PC-3 (cell line): Measurements from ENCODE around the gene MAGEA4. TPM values are rescaled to one million over a fixed set of nuclear protein-coding genes. Genes with fewer than 3 reads are reported as not detected.

Source experiments
- ATAC-seq: fragments of 200-7000 bp; cut with Tn5 transposase; 2 replicates; pipeline ENCODE4 v1.9.1; 2020; ENCODE audit warnings: mild to moderate bottlenecking, moderate library complexity
- BruUV-seq: library from RNA; stranded (reverse); fragments of 400-500 nt; replicated peaks from 2 replicates; lab custom pipeline; 2021; lab: Mats Ljungman, UMichigan
- CTCF ChIA-PET: fragments of 300-600 bp; sonication (Branson Sonifier 250); formaldehyde crosslinking; loops from one replicate; lab custom pipeline; 2022; ENCODE audit warnings: antibody characterized with exemption; lab: Charles Lee
- POLR2A ChIA-PET: fragments of 300-600 bp; sonication (Branson Sonifier 250); formaldehyde crosslinking; loops from one replicate; lab custom pipeline; 2022; ENCODE audit warnings: antibody characterized with exemption; ENCODE audit not compliant: unreplicated experiment; lab: Charles Lee
- DNase-seq: peaks from one replicate; pipeline ENCODE4 v3.0.0-alpha.2; 2015
- H2AFZ ChIP-seq: fragments of 300-600 bp; sonication (generic); 2 replicates; pipeline ENCODE4 v1.6.0; 2016; ENCODE audit warnings: antibody characterized with exemption, low read length
- H3F3A ChIP-seq: fragments of 300-600 bp; sonication (generic); one replicate; pipeline ENCODE4 v1.6.0; 2017; ENCODE audit warnings: antibody characterized with exemption, low read length, control low read depth, mild to moderate bottlenecking; ENCODE audit not compliant: unreplicated experiment
- H3K27ac ChIP-seq: fragments of 300-600 bp; sonication (generic); 2 replicates; pipeline ENCODE4 v1.5.1; 2016; ENCODE audit warnings: mild to moderate bottlenecking, low read length
- H3K27me3 ChIP-seq: fragments of 300-600 bp; sonication (generic); 2 replicates; pipeline ENCODE4 v1.6.1; 2016; ENCODE audit warnings: low read length, mixed read lengths
- H3K36me3 ChIP-seq: fragments of 300-600 bp; sonication (generic); 2 replicates; pipeline ENCODE4 v1.6.1; 2016; ENCODE audit warnings: low read depth, mixed run types, low read length, mixed read lengths
- H3K4me1 ChIP-seq: fragments of 300-600 bp; sonication (generic); 2 replicates; pipeline ENCODE4 v1.5.1; 2016; ENCODE audit warnings: low read length; ENCODE audit not compliant: insufficient read depth
- H3K4me2 ChIP-seq: fragments of 300-600 bp; sonication (generic); 2 replicates; pipeline ENCODE4 v1.6.0; 2016; ENCODE audit warnings: low read length
- H3K4me3 ChIP-seq: fragments of 300-600 bp; sonication (generic); 2 replicates; pipeline ENCODE4 v1.5.1; 2016; ENCODE audit warnings: mild to moderate bottlenecking, low read length, mixed read lengths
- H3K79me2 ChIP-seq: fragments of 300-600 bp; sonication (generic); 2 replicates; pipeline ENCODE4 v1.6.1; 2017; ENCODE audit warnings: low read length, mixed read lengths
- H3K9ac ChIP-seq: fragments of 300-600 bp; sonication (generic); 2 replicates; pipeline ENCODE4 v1.6.0; 2016; ENCODE audit warnings: mild to moderate bottlenecking, low read length
- H3K9me2 ChIP-seq: fragments of 300-600 bp; sonication (generic); replicated peaks from 2 replicates; pipeline ENCODE4 v1.6.1; 2016; ENCODE audit warnings: mixed run types, low read length, mixed read lengths
- H3K9me3 ChIP-seq: fragments of 300-600 bp; sonication (generic); 2 replicates; pipeline ENCODE4 v1.6.1; 2016; ENCODE audit warnings: low read length, mixed read lengths
- H4K20me1 ChIP-seq: fragments of 300-600 bp; sonication (generic); 2 replicates; pipeline ENCODE4 v1.6.1; 2016; ENCODE audit warnings: low read length, mixed read lengths
- CTCF ChIP-seq: fragments of 300-600 bp; sonication (generic); conservative IDR thresholded peaks from 2 replicates; pipeline ENCODE4 v1.5.1; 2017; ENCODE audit warnings: antibody characterized with exemption, low read depth, mild to moderate bottlenecking, low read length
- EZH2 ChIP-seq: fragments of 300-600 bp; sonication (generic); IDR thresholded peaks from one replicate; pipeline ENCODE4 v1.6.1; 2017; ENCODE audit warnings: antibody characterized with exemption, mild to moderate bottlenecking, low read length; ENCODE audit not compliant: unreplicated experiment
- EZH2phosphoT487 ChIP-seq: fragments of 300-600 bp; sonication (generic); IDR thresholded peaks from 2 replicates; pipeline ENCODE4 v1.6.1; 2018; ENCODE audit warnings: mild to moderate bottlenecking, antibody characterized with exemption, low read length, borderline replicate concordance
- intact Hi-C: fragments of 100-400 bp; cut with micrococcal nuclease; formaldehyde crosslinking; loops from 2 replicates; pipeline ENCODE4 v1.9.0; 2023
- total RNA-seq: library from RNA; depleted of rRNA; stranded (reverse); fragments of >200 nt; gene quantifications from 2 replicates; pipeline ENCODE4 v1.2.3, GENCODE V29; 2014

MAGEA4 gene
- total RNA-seq, 1 experiment from 2014 or later: not detected

GRCh38 chrX:151921292-151921691 lies 8.6 kb downstream of the MAGEA4 start:
- Histone ChIP-seq H3F3A (no peaks in the 10 kb centered on the region), H2AFZ (no peak overlapping the region), H3K4me3 (no peak overlapping the region), H3K36me3 (no peaks in the 10 kb centered on the region), H3K27me3 (no peaks in the 10 kb centered on the region), H3K4me2 (no peak overlapping the region), H3K27ac (no peak overlapping the region), H3K9ac (no peak overlapping the region), H3K4me1 (no peaks in the 10 kb centered on the region), H4K20me1 (no peaks in the 10 kb centered on the region), H3K9me2 (no peaks in the 10 kb centered on the region), H3K9me3 (no peaks in the 10 kb centered on the region), H3K79me2 (no peaks in the 10 kb centered on the region)
- BruUV-seq: no TSS peak
- DNase-seq (no peak), ATAC-seq (no peak)
- no peak for TF ChIP-seq EZH2
- no peak for TF ChIP-seq EZH2phosphoT487
- no peak for TF ChIP-seq CTCF
- intact Hi-C loops: no loop called here
- CTCF ChIA-PET: no interaction called here
- POLR2A ChIA-PET: no interaction called here

- no peak overlapping the region for H2AFZ ChIP-seq
- TF ChIP-seq EZH2 (no peak), EZH2phosphoT487 (no peak), CTCF (no peak)
- H3F3A ChIP-seq: no peaks in the 10 kb centered on the region
- H3K4me1 ChIP-seq: no peaks in the 10 kb centered on the region
- no peak overlapping the region for H3K4me2 ChIP-seq
- H3K9me3 ChIP-seq: no peaks in the 10 kb centered on the region
- H3K79me2 ChIP-seq: no peaks in the 10 kb centered on the region
- no peaks in the 10 kb centered on the region for H3K27me3 ChIP-seq
- ATAC-seq (no peak), DNase-seq (no peak)
- H4K20me1 ChIP-seq: no peaks in the 10 kb centered on the region
- POLR2A ChIA-PET: no interaction called here
- no peaks in the 10 kb centered on the region for H3K9me2 ChIP-seq
- H3K27ac ChIP-seq: no peak overlapping the region
- no peak overlapping the region for H3K9ac ChIP-seq
- CTCF ChIA-PET: no interaction called here
- H3K4me3 ChIP-seq: no peak overlapping the region
- no TSS peak for BruUV-seq
- intact Hi-C loops: no loop called here
- no peaks in the 10 kb centered on the region for H3K36me3 ChIP-seq
These were observed 9.2 kb downstream of the MAGEA4 start for GRCh38 chrX:151921866-151922265.

GRCh38 chrX:151922692-151923091 lies 10.0 kb downstream of the MAGEA4 start:
- no peak for ATAC-seq
- Histone ChIP-seq H2AFZ (no peak overlapping the region), H3K36me3 (no peaks in the 10 kb centered on the region), H3K27ac (no peak overlapping the region), H3K27me3 (no peaks in the 10 kb centered on the region), H3K4me2 (no peak overlapping the region), H4K20me1 (no peaks in the 10 kb centered on the region), H3K79me2 (no peaks in the 10 kb centered on the region), H3F3A (no peaks in the 10 kb centered on the region), H3K4me3 (no peak overlapping the region), H3K9me3 (no peaks in the 10 kb centered on the region), H3K4me1 (no peaks in the 10 kb centered on the region), H3K9me2 (no peaks in the 10 kb centered on the region), H3K9ac (no peak overlapping the region)
- BruUV-seq: no TSS peak
- intact Hi-C loops: no loop called here
- TF ChIP-seq EZH2 (no peak), CTCF (no peak), EZH2phosphoT487 (no peak)
- CTCF ChIA-PET: no interaction called here
- DNase-seq: no peak
- POLR2A ChIA-PET: no interaction called here
